Esophagus squamous epithelium (tissue), 4 donors: ENCODE measurements around the gene ERBB3.

Experiments
- CTCF ChIP-seq, 6 experiments: fragments of 450-650 bp in 4 of 6; fragments of 200-600 bp in 2 of 6; sonication (generic) in 2 of 6; IDR thresholded peaks; one replicate each; pipeline ENCODE4 v1.5.1; 2016 to 2019; ENCODE audit warnings: antibody characterized with exemption in 6 of 6, mild to moderate bottlenecking in 4 of 6, moderate library complexity in 4 of 6
- POLR2A ChIP-seq, 4 donors: fragments of 450-650 bp; IDR thresholded peaks; one replicate each; pipeline ENCODE4 v1.6.1; 2017; ENCODE audit warnings: antibody characterized with exemption in 4 of 4, mild to moderate bottlenecking in 4 of 4, moderate library complexity in 3 of 4

GRCh38 chr12:56099787-56100186 lies 19.8 kb downstream of the ERBB3 start:
- TF ChIP-seq CTCF (IDR thresholded peaks at IDR 0.05) (no peak), POLR2A (IDR thresholded peaks at IDR 0.05) (no peak)
